H1 (cell line): Measurements from ENCODE around the gene FHIT. TPM values are rescaled to one million over a fixed set of nuclear protein-coding genes. Genes with fewer than 3 reads are reported as not detected.

Source experiments
- POLR2A ChIP-seq, 2 experiments: IDR thresholded peaks; 1 replicate in 1 of 2; 2 replicates in 1 of 2; pipeline ENCODE4 v1.6.1; 2011; ENCODE audit warnings: low read depth in 2 of 2, low read length in 2 of 2, mild to moderate bottlenecking in 2 of 2; ENCODE audit errors: control extremely low read depth in 1 of 2
- polyA plus RNA-seq, 7 experiments: library from polyadenylated mRNA; depleted of rRNA in 3 of 7; stranded (reverse) in 5 of 7; unstranded in 2 of 7; fragments of >200 nt in 5 of 7; fragments of 200-250 nt in 2 of 7; gene quantifications; 1 replicate in 5 of 7; 2 replicates in 1 of 7; 4 replicates in 1 of 7; pipeline versions ENCODE4 v1.2.1 to v1.2.3, GENCODE V29; 2011 to 2013; ENCODE audit warnings: missing spikeins in 2 of 7, mixed read lengths in 2 of 7
- total RNA-seq: library from RNA; stranded (reverse); fragmentation: NEBNext Ultra II Directional; extraction: Animal tissue kit (Norgen Biotek cat#: 25700); gene quantifications from 2 replicates; pipeline ENCODE4 v1.2.1, GENCODE V29; 2021

FHIT gene
- total and polyA plus RNA-seq, 2 of the 8 experiments (the other 6 are each of a cell fraction or from before 2014, with no cell fraction given), result 1.2 to 3.2 TPM

- TF ChIP-seq POLR2A (IDR thresholded peaks at IDR 0.05; ENCODE audit: control extremely low read depth in 1 of 2, low read depth in 2 of 2, low read length in 2 of 2), result peak in 1 of 2 experiments; percentile 25; a peak in 1 of 3 replicates
These were observed 581.6 kb downstream of the FHIT start (continued) for GRCh38 chr3:60669636-60670035.
